Astrocyte of the cerebellum (primary cell): ENCODE data around the gene ETNK2.

Experiments
- DNase-seq: peaks from one replicate; pipeline ENCODE4 v3.0.0-alpha.2; 2011; ENCODE audit warnings: low read depth
- H3K4me3 ChIP-seq: 2 replicates; pipeline ENCODE4 v1.5.1; 2011; ENCODE audit warnings: mild to moderate bottlenecking, low read depth, low read length, moderate library complexity
- CTCF ChIP-seq: IDR thresholded peaks from 2 replicates; pipeline ENCODE4 v1.5.1; 2012; ENCODE audit warnings: low read length, low read depth, moderate library complexity, mild to moderate bottlenecking; ENCODE audit errors: missing control alignments
- in situ Hi-C: cut with HindIII; loops from 2 replicates; pipeline ENCODE4 v1.10.0; 2017; ENCODE audit warnings: low sequenced_read_pairs

The ETNK2 gene

GRCh38 chr1:204167730-204168129 is 15.9 kb upstream of the ETNK2 start:
- no peak for DNase-seq
- in situ Hi-C loops = no loop called here
- no peak for TF ChIP-seq CTCF
- no peak overlapping the region for H3K4me3 ChIP-seq

GRCh38 chr1:204166219-204166618 is 14.4 kb upstream of the ETNK2 start, which contains the start of gene REN:
Gene REN, minus strand, starts transcription at chr1:204166337. Its CDS starts 44 bp downstream, at chr1:204166293.
- TF ChIP-seq CTCF = no peak
- in situ Hi-C loops = no loop called here
- no peak for DNase-seq
- no peak within 1 kb of the TSS for H3K4me3 ChIP-seq

- in situ Hi-C loops = no loop called here
- no peak overlapping the region for H3K4me3 ChIP-seq
- TF ChIP-seq CTCF = peak; percentile 99
- peak; percentile 16 for DNase-seq
Measured at GRCh38 chr1:204162494-204163074, 10.7 kb upstream of the ETNK2 start.

GRCh38 chr1:204161609-204162493 is 10.0 kb upstream of the ETNK2 start:
- in situ Hi-C loops = no loop called here
- no peak overlapping the region for H3K4me3 ChIP-seq
- no peak for TF ChIP-seq CTCF
- no peak for DNase-seq

- in situ Hi-C loops = loop anchor here (5.0 kb wide), 1 partner anchor 54 kb away; the partner anchor contains the start of gene GOLT1A
- no peak overlapping the region for H3K4me3 ChIP-seq
- no peak for TF ChIP-seq CTCF
- no peak for DNase-seq
Measured at GRCh38 chr1:204157962-204158361, 6.1 kb upstream of the ETNK2 start.

- no peak overlapping the region for H3K4me3 ChIP-seq
- DNase-seq = no peak
- in situ Hi-C loops = loop anchor here (5.0 kb wide), 1 partner anchor 56 kb away; the partner anchor contains the start of gene GOLT1A
- TF ChIP-seq CTCF = no peak
Measured at GRCh38 chr1:204155881-204156280, 4.0 kb upstream of the ETNK2 start.
